GM19193 (cell line): ENCODE measurements around the gene PPP1R26.

Experiments used
- POLR2A ChIP-seq: IDR thresholded peaks from 4 replicates; pipeline ENCODE4 v1.6.1; 2011; ENCODE audit not compliant: insufficient read depth, insufficient read length; ENCODE audit errors: extremely low read depth

Gene PPP1R26

GRCh38 chr9:135479469-135480052, at the start of gene PPP1R26:
Gene PPP1R26, plus strand, starts transcription at chr9:135479782. Its CDS starts 4,729 bp downstream, at chr9:135484511.
- TF ChIP-seq POLR2A: no peak

GRCh38 chr9:135437259-135437658, 42.3 kb upstream of the PPP1R26 start:
- TF ChIP-seq POLR2A: no peak

- no peak for TF ChIP-seq POLR2A
These were observed 39.7 kb upstream of the PPP1R26 start for GRCh38 chr9:135439916-135440315.

- no peak for TF ChIP-seq POLR2A
These were observed 39.0 kb upstream of the PPP1R26 start for GRCh38 chr9:135440620-135441019.

- TF ChIP-seq POLR2A: no peak
These were observed 37.5 kb upstream of the PPP1R26 start for GRCh38 chr9:135442075-135442474.

- TF ChIP-seq POLR2A: no peak
These were observed 35.7 kb upstream of the PPP1R26 start for GRCh38 chr9:135443797-135444425.

GRCh38 chr9:135447126-135447525, 32.5 kb upstream of the PPP1R26 start:
- TF ChIP-seq POLR2A: no peak

GRCh38 chr9:135448663-135449100, 30.9 kb upstream of the PPP1R26 start:
- TF ChIP-seq POLR2A: no peak

- TF ChIP-seq POLR2A: no peak
These were observed 28.6 kb upstream of the PPP1R26 start for GRCh38 chr9:135450956-135451355.

- no peak for TF ChIP-seq POLR2A
These were observed 24.8 kb upstream of the PPP1R26 start for GRCh38 chr9:135454737-135455136.

- TF ChIP-seq POLR2A: no peak
These were observed 24.1 kb upstream of the PPP1R26 start for GRCh38 chr9:135455401-135456030.

- no peak for TF ChIP-seq POLR2A
These were observed 23.0 kb upstream of the PPP1R26 start for GRCh38 chr9:135456436-135457104.

GRCh38 chr9:135461936-135462335, 17.6 kb upstream of the PPP1R26 start:
- TF ChIP-seq POLR2A: no peak

- no peak for TF ChIP-seq POLR2A
These were observed 16.4 kb upstream of the PPP1R26 start for GRCh38 chr9:135463140-135463539.

- TF ChIP-seq POLR2A: no peak
These were observed 15.4 kb upstream of the PPP1R26 start for GRCh38 chr9:135464181-135464580.
